Stimulated activated CD4-positive, alpha-beta T cell treated with anti-CD3 and anti-CD28 coated beads, Interleukin-15, amount 100 ng/mL, for 1 hour (primary cell): Measurements from ENCODE around the gene MLYCD.
A peak's percentile ranks its signal among the peaks of the same experiment; 100 is the strongest.

ENCODE experiments used
- DNase-seq, 2 donors: peaks; one replicate each; pipeline ENCODE4 v3.0.0-alpha.2; 2020; ENCODE audit warnings: low read depth in 1 of 2, low spot score in 1 of 2

MLYCD gene

GRCh38 chr16:83899272-83899897 lies 470 bp downstream of the MLYCD start:
- DNase-seq, result peak in 1 of 2 donors; percentile 21

- DNase-seq, result no peak
Observed at GRCh38 chr16:83899978-83900377, 1.1 kb downstream of the MLYCD start.

- DNase-seq, result no peak
Observed at GRCh38 chr16:83900571-83900970, 1.7 kb downstream of the MLYCD start.

GRCh38 chr16:83901101-83901500 lies 2.2 kb downstream of the MLYCD start:
- DNase-seq, result no peak

- no peak for DNase-seq
Observed at GRCh38 chr16:83903751-83904150, 4.8 kb downstream of the MLYCD start.

GRCh38 chr16:83906683-83907082 lies 7.8 kb downstream of the MLYCD start:
- no peak for DNase-seq

- no peak for DNase-seq
Observed at GRCh38 chr16:83907111-83907510, 8.2 kb downstream of the MLYCD start.

GRCh38 chr16:83907631-83908250 lies 8.8 kb downstream of the MLYCD start:
- no peak for DNase-seq

- no peak for DNase-seq
Observed at GRCh38 chr16:83908798-83909197, 9.9 kb downstream of the MLYCD start.

- DNase-seq, result no peak
Observed at GRCh38 chr16:83911290-83911689, 12.4 kb downstream of the MLYCD start.

- DNase-seq, result no peak
Observed at GRCh38 chr16:83912519-83913244, 13.8 kb downstream of the MLYCD start.

GRCh38 chr16:83913245-83913633 lies 14.3 kb downstream of the MLYCD start:
- DNase-seq, result no peak

GRCh38 chr16:83914091-83914710 lies 15.3 kb downstream of the MLYCD start:
- DNase-seq, result no peak

GRCh38 chr16:83915081-83915480 lies 16.2 kb downstream of the MLYCD start:
- no peak for DNase-seq

GRCh38 chr16:83915491-83915890 lies 16.6 kb downstream of the MLYCD start:
- DNase-seq, result no peak

GRCh38 chr16:83917152-83918120 lies 18.5 kb downstream of the MLYCD start:
- no peak for DNase-seq

- no peak for DNase-seq
Observed at GRCh38 chr16:83920894-83921491, 22.1 kb downstream of the MLYCD start.

GRCh38 chr16:83923581-83924365 lies 24.9 kb downstream of the MLYCD start:
- no peak for DNase-seq

- DNase-seq, result no peak
Observed at GRCh38 chr16:83924686-83925085, 25.8 kb downstream of the MLYCD start.
